GM10248 (cell line): ENCODE measurements around the gene DAGLB.

Experiments
- CTCF ChIA-PET: fragments of 300-600 bp; sonication (Branson Sonifier 250); formaldehyde crosslinking; extraction: SDS; loops from one replicate; lab custom pipeline; 2021; ENCODE audit warnings: antibody characterized with exemption; lab: Yijun Ruan, JAX
- POLR2A ChIA-PET: fragments of 350-650 bp; sonication (Branson Sonifier 250); formaldehyde crosslinking; extraction: SDS; loops from one replicate; lab custom pipeline; 2020; ENCODE audit warnings: antibody characterized with exemption; lab: Yijun Ruan, JAX
- DNase-seq: peaks from one replicate; pipeline ENCODE4 v3.0.0; 2012; ENCODE audit errors: extremely low spot score
- CTCF ChIP-seq: IDR thresholded peaks from 2 replicates; pipeline ENCODE4 v1.5.1; 2012; ENCODE audit warnings: mild to moderate bottlenecking, low read depth; ENCODE audit errors: extremely low read depth, missing control alignments, control extremely low read depth

DAGLB gene

GRCh38 chr7:6395898-6396595, 51.7 kb downstream of the DAGLB start:
- ChIA-PET CTCF (interaction anchor here (0.9 to 1.6 kb wide), 4 partner anchors 11 to 40 kb away, joined by 3 to 4 read pairs (median 3); no protein-coding TSS in a partner anchor), POLR2A (interaction anchor here (0.7 kb wide), 1 partner anchor 46 kb away, joined by 5 read pairs; no protein-coding TSS in a partner anchor)
- DNase-seq = no peak
- TF ChIP-seq CTCF = no peak

GRCh38 chr7:6394114-6394513, 53.6 kb downstream of the DAGLB start:
- CTCF ChIA-PET = interaction anchor here (1.0 to 1.1 kb wide), 2 partner anchors 9 to 29 kb away, joined by 3 read pairs; no protein-coding TSS in a partner anchor
- POLR2A ChIA-PET = no interaction called here
- TF ChIP-seq CTCF = no peak
- DNase-seq = no peak

GRCh38 chr7:6393667-6394056, 54.1 kb downstream of the DAGLB start:
- DNase-seq = no peak
- CTCF ChIA-PET = interaction anchor here (1.0 kb wide), 1 partner anchor 8 kb away, joined by 3 read pairs; no protein-coding TSS in a partner anchor
- POLR2A ChIA-PET = no interaction called here
- no peak for TF ChIP-seq CTCF

GRCh38 chr7:6392712-6393666, 54.8 kb downstream of the DAGLB start:
- no peak for TF ChIP-seq CTCF
- CTCF ChIA-PET = interaction anchor here (1.0 to 1.2 kb wide), 2 partner anchors 7 to 8 kb away, joined by 3 read pairs; no protein-coding TSS in a partner anchor
- no peak for DNase-seq
- POLR2A ChIA-PET = no interaction called here

GRCh38 chr7:6389728-6390127, 58.0 kb downstream of the DAGLB start:
- CTCF ChIA-PET = no interaction called here
- no peak for DNase-seq
- POLR2A ChIA-PET = no interaction called here
- no peak for TF ChIP-seq CTCF

GRCh38 chr7:6387734-6388294, 59.9 kb downstream of the DAGLB start:
- no peak for DNase-seq
- POLR2A ChIA-PET = interaction anchor here (0.7 kb wide), 1 partner anchor 743 kb away, joined by 4 read pairs; no protein-coding TSS in a partner anchor
- TF ChIP-seq CTCF = no peak
- CTCF ChIA-PET = no interaction called here
